Measurements from ENCODE around the gene CAT. TPM values are rescaled to one million over a fixed set of nuclear protein-coding genes. Genes with fewer than 3 reads are reported as not detected.

Gene CAT
- polyA plus RNA-seq, 2 donors, result 18.7 to 23.5 TPM

DNA sequence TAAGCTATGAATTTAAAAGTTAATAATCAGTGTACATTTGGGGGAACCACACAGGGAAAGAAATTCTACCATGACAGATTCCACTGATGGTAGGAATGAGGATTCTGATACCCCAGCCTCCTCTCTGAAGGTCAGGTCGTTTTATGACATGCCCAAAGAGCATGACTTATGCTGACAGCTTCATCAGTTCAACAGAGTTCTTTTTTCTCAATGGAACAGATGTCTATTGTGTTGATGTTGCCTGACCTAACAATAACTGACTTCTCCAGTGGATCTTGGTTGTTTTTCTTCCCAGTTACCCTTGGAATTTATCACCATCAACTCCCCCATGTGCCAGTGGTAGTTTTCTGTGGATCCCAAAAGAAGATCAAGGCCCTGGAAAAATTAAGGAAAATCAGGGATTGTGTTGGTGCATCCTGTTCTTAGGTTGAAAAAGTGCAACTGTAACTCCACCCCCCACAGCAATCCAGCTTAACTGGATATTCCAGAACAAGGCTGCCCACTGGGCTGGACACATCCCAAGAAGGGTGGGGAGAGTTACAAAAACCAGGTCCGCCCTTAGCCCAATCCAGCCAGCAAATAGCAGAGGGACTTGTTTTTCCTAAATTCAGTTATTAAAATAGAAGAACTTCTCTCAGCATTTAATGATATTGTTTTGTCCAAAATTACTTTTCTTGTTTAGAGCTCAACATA lies 31.5 kb upstream of the CAT start:
- Histone ChIP-seq H3K9me3 (ENCODE audit: control insufficient read depth in 2 of 2, insufficient read depth in 1 of 2, low read depth in 1 of 2, low read length in 1 of 2) (no peaks in the 10 kb centered on the region), H3K4me1 (ENCODE audit: control insufficient read depth in 2 of 2, insufficient read depth in 2 of 2, low read length in 1 of 2) (no peaks in the 10 kb centered on the region), H3K36me3 (ENCODE audit: control insufficient read depth in 2 of 2, insufficient read depth in 2 of 2, low read length in 1 of 2) (no peaks in the 10 kb centered on the region), H3K27ac (ENCODE audit: low read depth in 2 of 2, low read length in 1 of 2) (no peak overlapping the region), H3K27me3 (ENCODE audit: control insufficient read depth in 1 of 2, insufficient read depth in 2 of 2, low read length in 2 of 2) (no peaks in the 10 kb centered on the region), H3K4me3 (ENCODE audit: low read depth in 1 of 2, low read length in 2 of 2) (no peak overlapping the region)
- 31 to 38% methylated on average over 2 of the region's 2 CpGs for WGBS, 2 donors

DNA sequence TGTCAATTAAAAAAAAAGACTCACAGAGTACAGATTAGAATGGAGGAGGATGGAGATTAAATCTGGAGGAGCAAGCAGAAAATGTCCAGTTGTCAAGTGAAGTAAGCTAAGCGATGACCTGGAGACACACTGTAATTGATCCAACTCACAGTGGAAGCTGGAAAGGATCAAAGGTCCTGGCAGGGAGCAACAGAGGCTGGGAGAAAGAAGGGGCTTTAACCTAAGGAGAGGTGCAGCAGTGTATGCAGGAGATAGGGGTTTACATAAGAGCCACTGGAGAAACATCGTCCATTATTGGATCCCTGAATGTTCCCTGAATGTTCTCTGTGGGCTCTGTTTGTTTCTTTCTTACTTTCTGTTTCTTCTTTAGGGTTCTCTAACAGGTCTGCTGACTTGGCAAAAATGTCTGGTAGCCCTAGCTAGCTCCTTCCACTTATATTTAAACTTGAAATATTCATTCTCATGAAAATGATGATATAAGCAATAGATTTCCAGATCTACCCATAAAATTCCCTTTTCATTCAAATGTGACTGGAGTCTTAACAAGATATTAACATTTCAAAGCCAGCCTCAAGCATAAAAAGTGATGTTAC lies 30.1 kb upstream of the CAT start:
- WGBS, 2 donors, result 64 to 76% methylated on average over 2 of the region's 2 CpGs
- no peaks in the 10 kb centered on the region for H3K9me3 ChIP-seq (ENCODE audit: control insufficient read depth in 2 of 2, insufficient read depth in 1 of 2, low read depth in 1 of 2, low read length in 1 of 2)
- H3K27me3 ChIP-seq (ENCODE audit: control insufficient read depth in 1 of 2, insufficient read depth in 2 of 2, low read length in 2 of 2), result no peaks in the 10 kb centered on the region
- no peaks in the 10 kb centered on the region for H3K4me1 ChIP-seq (ENCODE audit: control insufficient read depth in 2 of 2, insufficient read depth in 2 of 2, low read length in 1 of 2)
- no peaks in the 10 kb centered on the region for H3K36me3 ChIP-seq (ENCODE audit: control insufficient read depth in 2 of 2, insufficient read depth in 2 of 2, low read length in 1 of 2)
- H3K27ac ChIP-seq (ENCODE audit: low read depth in 2 of 2, low read length in 1 of 2), result no peak overlapping the region
- H3K4me3 ChIP-seq (ENCODE audit: low read depth in 1 of 2, low read length in 2 of 2), result no peak overlapping the region

DNA sequence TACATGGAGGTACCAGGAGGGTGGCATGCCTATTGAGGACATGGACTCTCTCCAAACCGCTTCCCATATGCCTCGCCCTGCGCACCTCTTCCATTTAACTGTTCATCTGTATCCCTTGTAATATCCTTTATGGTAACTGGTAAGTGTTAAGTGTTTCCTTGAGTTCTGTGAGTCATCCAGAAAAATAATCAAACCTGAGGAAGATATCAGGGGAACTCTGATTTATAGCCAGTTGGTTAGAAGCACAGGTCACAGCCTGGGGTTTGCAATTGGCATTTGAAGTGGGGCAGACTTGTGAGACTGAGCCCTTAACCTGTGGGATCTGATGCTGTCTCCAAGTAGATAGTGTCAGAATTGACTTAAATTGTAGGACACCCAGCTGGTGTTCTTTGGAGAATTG lies 27.6 kb upstream of the CAT start:
- Histone ChIP-seq H3K4me1 (ENCODE audit: control insufficient read depth in 2 of 2, insufficient read depth in 2 of 2, low read length in 1 of 2) (no peaks in the 10 kb centered on the region), H3K27me3 (ENCODE audit: control insufficient read depth in 1 of 2, insufficient read depth in 2 of 2, low read length in 2 of 2) (no peaks in the 10 kb centered on the region), H3K36me3 (ENCODE audit: control insufficient read depth in 2 of 2, insufficient read depth in 2 of 2, low read length in 1 of 2) (no peaks in the 10 kb centered on the region), H3K27ac (ENCODE audit: low read depth in 2 of 2, low read length in 1 of 2) (no peak overlapping the region), H3K9me3 (ENCODE audit: control insufficient read depth in 2 of 2, insufficient read depth in 1 of 2, low read depth in 1 of 2, low read length in 1 of 2) (peaks cover 0 to 2% of the 10 kb centered on the region in 2 donors), H3K4me3 (ENCODE audit: low read depth in 1 of 2, low read length in 2 of 2) (no peak overlapping the region)
- WGBS, 2 donors, result 64 to 94% methylated on average over 3 of the region's 3 CpGs

DNA sequence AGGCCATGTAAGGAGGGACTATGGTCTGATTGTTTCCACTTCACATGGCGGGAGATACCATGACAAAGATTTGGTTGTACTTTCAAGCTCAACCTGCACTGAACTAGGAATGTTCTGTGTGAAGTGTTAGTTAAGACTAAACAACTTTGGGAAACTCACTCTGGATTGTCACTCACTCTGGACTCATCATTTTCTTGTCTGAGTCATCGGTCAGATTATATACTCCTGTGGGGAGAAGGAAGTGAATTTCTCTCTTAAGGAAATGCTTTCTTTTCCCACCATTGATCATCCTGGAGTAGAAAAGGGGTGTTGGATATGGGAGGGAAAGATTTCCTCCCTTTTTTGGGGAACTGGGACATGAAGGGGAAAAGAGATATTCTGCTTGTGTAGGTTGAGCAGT lies 26.9 kb upstream of the CAT start:
- Histone ChIP-seq H3K4me1 (ENCODE audit: control insufficient read depth in 2 of 2, insufficient read depth in 2 of 2, low read length in 1 of 2) (no peaks in the 10 kb centered on the region), H3K27me3 (ENCODE audit: control insufficient read depth in 1 of 2, insufficient read depth in 2 of 2, low read length in 2 of 2) (no peaks in the 10 kb centered on the region), H3K4me3 (ENCODE audit: low read depth in 1 of 2, low read length in 2 of 2) (no peak overlapping the region), H3K27ac (ENCODE audit: low read depth in 2 of 2, low read length in 1 of 2) (no peak overlapping the region), H3K9me3 (ENCODE audit: control insufficient read depth in 2 of 2, insufficient read depth in 1 of 2, low read depth in 1 of 2, low read length in 1 of 2) (peaks cover 0 to 2% of the 10 kb centered on the region in 2 donors), H3K36me3 (ENCODE audit: control insufficient read depth in 2 of 2, insufficient read depth in 2 of 2, low read length in 1 of 2) (no peaks in the 10 kb centered on the region)
- 87 to 91% methylated on average over 2 of the region's 2 CpGs for WGBS, 2 donors

DNA sequence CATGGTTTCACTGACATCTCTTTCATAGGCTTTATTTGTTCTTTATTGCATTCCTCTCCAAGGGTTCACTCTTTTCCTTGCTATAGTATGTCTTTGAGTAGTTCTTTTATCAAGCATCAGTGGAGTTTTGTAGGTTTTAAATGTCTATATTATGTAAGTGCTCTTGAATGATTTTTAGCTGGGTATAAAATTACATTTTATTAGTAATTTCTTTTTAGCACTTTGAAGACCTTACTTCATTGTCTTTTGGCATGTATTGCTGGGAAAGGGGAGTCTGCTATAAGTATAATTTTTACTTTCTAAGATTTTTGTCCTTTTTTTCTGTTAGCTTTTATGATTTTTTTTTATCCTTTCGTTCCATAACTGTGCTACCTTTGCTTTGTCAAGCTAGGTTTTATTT lies 25.5 kb upstream of the CAT start:
- H3K4me3 ChIP-seq (ENCODE audit: low read depth in 1 of 2, low read length in 2 of 2), result no peak overlapping the region
- peaks cover 0 to 2% of the 10 kb centered on the region in 2 donors for H3K9me3 ChIP-seq (ENCODE audit: control insufficient read depth in 2 of 2, insufficient read depth in 1 of 2, low read depth in 1 of 2, low read length in 1 of 2)
- H3K36me3 ChIP-seq (ENCODE audit: control insufficient read depth in 2 of 2, insufficient read depth in 2 of 2, low read length in 1 of 2), result no peaks in the 10 kb centered on the region
- H3K27ac ChIP-seq (ENCODE audit: low read depth in 2 of 2, low read length in 1 of 2), result no peak overlapping the region
- 79 to 96% methylated on average over 1 of the region's 1 CpG for WGBS, 2 donors
- H3K27me3 ChIP-seq (ENCODE audit: control insufficient read depth in 1 of 2, insufficient read depth in 2 of 2, low read length in 2 of 2), result no peaks in the 10 kb centered on the region
- no peaks in the 10 kb centered on the region for H3K4me1 ChIP-seq (ENCODE audit: control insufficient read depth in 2 of 2, insufficient read depth in 2 of 2, low read length in 1 of 2)

DNA sequence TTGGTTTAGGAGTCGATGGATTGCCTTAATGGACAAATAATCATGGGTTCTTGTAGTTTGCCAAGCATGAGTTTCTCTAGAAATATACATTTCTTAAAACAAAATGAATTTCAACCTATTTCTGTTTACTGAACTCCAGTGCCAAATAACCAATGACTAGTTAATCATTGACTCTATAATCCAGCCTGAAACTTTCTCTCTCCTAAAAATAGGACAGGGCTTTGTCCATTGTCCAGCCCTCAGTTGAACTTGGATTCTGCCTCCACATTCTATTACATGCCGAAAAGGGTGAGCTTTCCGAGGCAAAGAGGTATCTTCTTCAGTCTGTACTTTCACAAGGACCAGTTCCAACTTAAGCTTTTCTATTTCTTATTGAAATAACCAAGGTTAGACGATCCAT lies 23.2 kb upstream of the CAT start:
- 46 to 68% methylated on average over 4 of the region's 4 CpGs for WGBS, 2 donors
- no peaks in the 10 kb centered on the region for H3K36me3 ChIP-seq (ENCODE audit: control insufficient read depth in 2 of 2, insufficient read depth in 2 of 2, low read length in 1 of 2)

DNA sequence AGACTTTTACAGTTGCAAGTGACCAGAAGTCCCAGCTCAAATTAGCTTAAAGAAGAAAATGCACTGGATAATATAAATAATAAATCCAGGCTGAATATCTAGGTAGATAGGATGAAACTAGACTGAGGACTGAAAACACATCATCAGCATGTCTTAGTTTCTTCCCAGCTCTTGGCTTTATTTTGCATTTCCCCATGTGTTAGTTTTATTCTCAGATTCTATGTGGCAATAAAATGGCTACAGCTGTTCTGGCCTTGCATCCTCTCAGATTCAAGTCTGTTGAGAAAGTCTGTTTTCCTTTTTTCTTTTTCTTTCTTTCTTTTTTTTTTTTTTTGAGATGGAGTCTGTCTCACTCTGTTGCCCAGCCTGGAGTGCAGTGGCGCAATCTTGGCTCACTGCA lies 22.6 kb upstream of the CAT start:
- H3K4me1 ChIP-seq (ENCODE audit: control insufficient read depth in 2 of 2, insufficient read depth in 2 of 2, low read length in 1 of 2), result no peaks in the 10 kb centered on the region
- WGBS, 2 donors, result 38 to 89% methylated on average over 1 of the region's 1 CpG
- no peak overlapping the region for H3K4me3 ChIP-seq (ENCODE audit: low read depth in 1 of 2, low read length in 2 of 2)
- peaks cover 0 to 2% of the 10 kb centered on the region in 2 donors for H3K9me3 ChIP-seq (ENCODE audit: control insufficient read depth in 2 of 2, insufficient read depth in 1 of 2, low read depth in 1 of 2, low read length in 1 of 2)
- no peaks in the 10 kb centered on the region for H3K27me3 ChIP-seq (ENCODE audit: control insufficient read depth in 1 of 2, insufficient read depth in 2 of 2, low read length in 2 of 2)
- H3K36me3 ChIP-seq (ENCODE audit: control insufficient read depth in 2 of 2, insufficient read depth in 2 of 2, low read length in 1 of 2), result no peaks in the 10 kb centered on the region
- H3K27ac ChIP-seq (ENCODE audit: low read depth in 2 of 2, low read length in 1 of 2), result no peak overlapping the region

More for the DNA sequence above, 23.2 kb upstream of the CAT start:
- Histone ChIP-seq H3K4me3 (ENCODE audit: low read depth in 1 of 2, low read length in 2 of 2) (no peak overlapping the region), H3K9me3 (ENCODE audit: control insufficient read depth in 2 of 2, insufficient read depth in 1 of 2, low read depth in 1 of 2, low read length in 1 of 2) (peaks cover 0 to 2% of the 10 kb centered on the region in 2 donors), H3K4me1 (ENCODE audit: control insufficient read depth in 2 of 2, insufficient read depth in 2 of 2, low read length in 1 of 2) (no peaks in the 10 kb centered on the region), H3K27ac (ENCODE audit: low read depth in 2 of 2, low read length in 1 of 2) (no peak overlapping the region), H3K27me3 (ENCODE audit: control insufficient read depth in 1 of 2, insufficient read depth in 2 of 2, low read length in 2 of 2) (no peaks in the 10 kb centered on the region)

DNA sequence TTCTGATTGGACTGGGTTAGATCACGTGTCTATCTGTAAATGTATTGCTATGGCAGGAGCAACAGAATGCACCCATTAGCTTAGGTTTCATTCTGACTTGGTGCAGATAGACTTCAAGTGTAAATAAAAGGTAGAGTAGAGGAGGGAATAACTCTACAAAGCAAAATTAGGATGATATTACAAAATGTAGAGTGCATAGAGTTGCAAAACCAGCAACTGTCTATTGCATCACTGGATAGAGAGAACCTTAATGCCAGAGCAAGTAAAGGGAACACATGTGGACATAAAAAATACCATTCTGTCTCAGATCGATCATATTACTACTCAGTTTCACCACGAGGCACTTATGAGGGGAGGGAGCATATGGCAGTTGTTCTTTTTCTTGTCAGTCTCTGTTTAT lies 22.0 kb upstream of the CAT start:
- H3K27ac ChIP-seq (ENCODE audit: low read depth in 2 of 2, low read length in 1 of 2), result no peak overlapping the region
- WGBS, 2 donors, result 55 to 56% methylated on average over 3 of the region's 3 CpGs

DNA sequence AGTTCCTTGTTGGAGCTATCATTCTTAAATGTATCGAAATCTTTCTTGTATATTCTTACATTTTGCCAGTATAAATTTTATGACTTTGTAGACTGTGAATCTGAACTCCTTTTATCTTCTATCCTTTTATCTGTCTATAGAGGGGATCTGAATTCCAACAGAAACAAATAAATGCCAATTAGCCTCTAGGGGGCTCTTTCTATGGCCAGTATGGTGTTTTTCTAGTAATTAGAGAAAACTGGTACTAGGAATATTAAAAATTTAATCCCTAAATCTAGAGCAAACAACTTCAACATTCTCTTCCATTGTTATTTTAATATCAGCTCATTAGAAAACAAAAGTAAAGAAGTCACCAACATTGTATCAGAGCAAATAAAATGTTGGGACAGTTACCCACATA lies 21.5 kb upstream of the CAT start:
- no peaks in the 10 kb centered on the region for H3K4me1 ChIP-seq (ENCODE audit: control insufficient read depth in 2 of 2, insufficient read depth in 2 of 2, low read length in 1 of 2)
- peaks cover 0 to 2% of the 10 kb centered on the region in 2 donors for H3K9me3 ChIP-seq (ENCODE audit: control insufficient read depth in 2 of 2, insufficient read depth in 1 of 2, low read depth in 1 of 2, low read length in 1 of 2)
- no peak overlapping the region for H3K27ac ChIP-seq (ENCODE audit: low read depth in 2 of 2, low read length in 1 of 2)
- no peaks in the 10 kb centered on the region for H3K36me3 ChIP-seq (ENCODE audit: control insufficient read depth in 2 of 2, insufficient read depth in 2 of 2, low read length in 1 of 2)
- no peak overlapping the region for H3K4me3 ChIP-seq (ENCODE audit: low read depth in 1 of 2, low read length in 2 of 2)
- WGBS, 2 donors, result 79 to 85% methylated on average over 1 of the region's 1 CpG
- no peaks in the 10 kb centered on the region for H3K27me3 ChIP-seq (ENCODE audit: control insufficient read depth in 1 of 2, insufficient read depth in 2 of 2, low read length in 2 of 2)

More for the DNA sequence above, 22.0 kb upstream of the CAT start:
- peaks cover 0 to 2% of the 10 kb centered on the region in 2 donors for H3K9me3 ChIP-seq (ENCODE audit: control insufficient read depth in 2 of 2, insufficient read depth in 1 of 2, low read depth in 1 of 2, low read length in 1 of 2)
- H3K36me3 ChIP-seq (ENCODE audit: control insufficient read depth in 2 of 2, insufficient read depth in 2 of 2, low read length in 1 of 2), result no peaks in the 10 kb centered on the region
- no peaks in the 10 kb centered on the region for H3K4me1 ChIP-seq (ENCODE audit: control insufficient read depth in 2 of 2, insufficient read depth in 2 of 2, low read length in 1 of 2)
- H3K27me3 ChIP-seq (ENCODE audit: control insufficient read depth in 1 of 2, insufficient read depth in 2 of 2, low read length in 2 of 2), result no peaks in the 10 kb centered on the region
- no peak overlapping the region for H3K4me3 ChIP-seq (ENCODE audit: low read depth in 1 of 2, low read length in 2 of 2)

DNA sequence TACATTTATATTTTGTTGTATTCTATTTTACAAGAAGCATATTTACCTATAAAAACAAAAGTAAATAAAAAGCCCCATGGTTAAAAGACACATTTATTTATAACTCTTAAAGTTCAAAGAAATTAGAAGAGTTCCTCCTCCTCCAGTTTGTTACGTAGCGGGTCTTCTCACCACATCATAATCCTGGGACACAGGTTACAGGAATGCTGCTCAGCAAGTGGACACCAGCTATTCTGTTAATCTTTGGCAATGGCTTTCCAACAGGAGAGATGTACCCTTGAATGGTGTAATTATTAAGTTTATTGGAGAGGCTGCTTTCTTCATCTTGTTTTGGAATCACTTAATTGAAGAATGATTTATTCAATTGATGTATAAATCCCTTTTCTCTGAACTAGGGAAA lies 19.6 kb upstream of the CAT start:
- Histone ChIP-seq H3K36me3 (ENCODE audit: control insufficient read depth in 2 of 2, insufficient read depth in 2 of 2, low read length in 1 of 2) (no peaks in the 10 kb centered on the region), H3K9me3 (ENCODE audit: control insufficient read depth in 2 of 2, insufficient read depth in 1 of 2, low read depth in 1 of 2, low read length in 1 of 2) (peaks cover 0 to 2% of the 10 kb centered on the region in 2 donors), H3K27ac (ENCODE audit: low read depth in 2 of 2, low read length in 1 of 2) (no peak overlapping the region), H3K4me1 (ENCODE audit: control insufficient read depth in 2 of 2, insufficient read depth in 2 of 2, low read length in 1 of 2) (peaks cover 0 to 3% of the 10 kb centered on the region in 2 donors), H3K27me3 (ENCODE audit: control insufficient read depth in 1 of 2, insufficient read depth in 2 of 2, low read length in 2 of 2) (no peaks in the 10 kb centered on the region), H3K4me3 (ENCODE audit: low read depth in 1 of 2, low read length in 2 of 2) (no peak overlapping the region)
- 93 to 96% methylated on average over 2 of the region's 2 CpGs for whole genome bisulfite sequencing, 2 donors
